Stimulated activated CD8-positive, alpha-beta memory T cell treated with anti-CD3 and anti-CD28 coated beads, Interleukin-15, amount 100 ng/mL, for 48 hours (primary cell): ENCODE measurements around the gene SELENOS.

ENCODE experiments used
- DNase-seq, 2 donors: peaks; one replicate each; pipeline ENCODE4 v3.0.0-alpha.2; 2020; ENCODE audit warnings: low read depth in 2 of 2

SELENOS gene

DNA sequence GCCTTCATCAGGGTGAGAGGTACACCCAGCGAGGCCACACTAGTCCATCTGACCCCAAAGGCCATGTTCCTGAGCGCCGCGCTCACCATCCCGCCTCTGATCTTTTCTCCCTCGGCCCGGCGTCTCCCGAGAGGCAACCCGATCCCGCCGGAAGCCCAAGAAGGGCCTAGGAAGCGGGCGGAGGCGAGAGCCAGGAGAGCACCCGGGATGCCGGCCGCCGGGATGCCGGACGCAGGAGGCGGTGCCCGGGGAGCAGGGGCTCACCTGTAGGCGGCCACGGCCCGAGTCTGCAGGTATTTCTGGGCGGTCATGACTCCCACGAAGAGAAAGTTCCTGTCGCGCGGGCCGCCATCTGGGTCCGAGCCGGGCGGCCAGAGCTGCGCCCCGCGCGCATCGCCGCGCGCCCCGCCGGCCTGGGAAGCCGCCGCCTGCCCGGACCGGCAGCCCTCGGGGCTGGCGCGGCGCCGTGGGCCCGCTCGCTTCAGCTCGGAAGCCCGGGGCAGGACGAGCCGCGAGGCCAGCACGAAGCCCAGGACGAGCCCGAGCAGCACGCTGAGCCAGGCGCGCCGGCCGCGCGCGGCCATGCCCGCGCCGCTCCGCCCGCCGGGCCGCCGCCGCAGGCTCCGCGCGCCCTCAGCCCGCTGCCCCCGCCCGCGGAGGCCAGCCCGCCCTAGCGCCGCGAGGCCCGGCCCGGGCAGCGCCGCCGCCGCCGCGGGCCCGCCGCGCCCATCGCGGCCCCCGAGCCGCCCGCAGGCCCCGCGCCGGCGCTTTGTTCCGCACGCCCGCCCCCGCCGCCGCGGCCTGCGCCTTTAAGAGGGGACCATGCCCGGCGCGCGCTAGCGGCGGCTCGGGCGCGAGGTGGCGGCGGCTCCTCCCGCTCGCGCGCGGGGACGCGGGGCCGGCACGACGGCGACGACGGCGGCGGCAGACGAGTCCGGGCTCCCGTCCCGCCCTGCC is 26.1 kb downstream of the SELENOS start:
- DNase-seq: peak in 1 of 2 donors; percentile 23

DNA sequence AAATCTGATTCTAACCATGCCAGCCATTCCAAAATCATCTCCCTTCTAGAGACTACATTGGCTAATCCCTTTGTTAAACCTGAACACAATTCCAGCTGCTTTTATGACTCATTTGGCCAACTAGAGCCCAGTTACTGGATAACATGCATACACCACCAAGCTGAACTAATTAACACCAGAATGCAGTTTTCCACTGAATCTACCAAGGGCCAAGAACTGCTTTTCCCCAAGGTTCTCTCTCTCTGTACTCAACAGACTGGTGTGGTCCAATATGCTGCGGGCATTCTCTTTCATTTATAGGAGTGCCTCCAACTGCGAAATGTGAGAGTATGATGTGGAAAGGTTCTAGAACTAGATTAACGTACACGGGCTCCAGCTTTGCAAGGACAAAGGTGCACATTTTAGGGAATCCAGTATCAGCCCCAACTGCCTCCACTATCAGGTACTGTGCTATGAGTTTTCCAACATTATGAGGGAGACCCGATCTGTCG is 26.9 kb downstream of the SELENOS start:
- DNase-seq: no peak

DNA sequence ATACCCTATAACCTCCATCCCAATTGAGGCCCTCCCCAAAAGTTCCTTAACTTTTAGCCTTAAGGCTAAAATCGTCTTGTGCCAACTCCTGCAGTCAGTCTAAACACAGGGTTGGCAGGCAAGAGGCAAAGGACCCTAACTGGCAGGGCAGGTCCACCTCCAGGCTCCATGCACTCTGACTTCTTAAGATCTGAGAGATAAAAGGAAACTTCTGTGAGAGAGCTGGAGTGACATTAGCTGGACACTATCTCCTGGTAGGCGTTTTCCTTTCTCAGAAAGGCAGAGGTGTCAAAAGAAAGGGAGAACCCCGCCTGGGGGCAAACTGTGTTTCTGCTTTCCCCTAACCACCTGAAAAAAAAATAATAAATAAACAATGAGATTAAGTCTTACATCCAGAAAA is 29.0 kb downstream of the SELENOS start:
- DNase-seq: no peak

DNA sequence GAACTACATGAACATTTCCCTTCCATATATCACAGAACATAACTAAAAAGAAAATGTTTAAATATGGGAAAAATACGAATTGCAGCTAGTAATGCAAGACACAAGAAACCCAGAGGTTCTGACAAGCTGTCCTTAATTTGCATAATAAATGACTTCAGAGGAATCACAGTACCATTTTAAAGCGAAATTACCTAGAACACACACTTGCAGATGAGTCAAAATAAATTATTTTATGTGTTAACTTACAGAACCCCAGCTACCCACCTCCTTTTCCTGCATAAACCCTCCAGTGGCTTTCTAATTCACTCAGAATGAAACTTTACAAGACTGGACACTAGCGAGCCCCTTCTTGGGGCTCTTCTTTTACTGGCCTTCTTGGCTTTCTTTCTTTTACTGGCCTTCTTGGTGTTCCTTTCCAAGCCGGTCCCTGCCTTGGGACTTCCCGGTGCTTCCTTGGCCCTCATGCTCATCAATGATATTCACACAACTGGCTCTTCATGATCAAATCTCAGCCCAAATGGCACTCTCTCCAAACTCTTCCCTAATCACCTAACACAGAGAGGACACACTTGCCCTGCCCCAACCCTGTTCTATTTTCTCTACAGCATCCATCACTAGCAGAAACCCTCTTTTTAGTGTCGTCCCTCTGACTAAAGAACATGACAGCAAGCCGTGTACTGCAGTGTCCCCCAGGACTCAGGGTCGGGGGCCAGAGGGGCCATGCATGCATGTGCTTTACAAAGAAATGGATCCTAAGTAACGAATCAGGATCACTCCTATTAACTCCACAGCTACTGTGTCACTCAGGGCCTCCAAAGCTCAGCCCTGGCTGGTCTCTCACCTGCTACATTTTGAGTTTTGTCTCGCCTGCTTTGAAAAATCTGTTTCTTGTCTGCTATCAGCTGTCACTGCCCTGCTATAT is 30.2 kb downstream of the SELENOS start:
- no peak for DNase-seq

DNA sequence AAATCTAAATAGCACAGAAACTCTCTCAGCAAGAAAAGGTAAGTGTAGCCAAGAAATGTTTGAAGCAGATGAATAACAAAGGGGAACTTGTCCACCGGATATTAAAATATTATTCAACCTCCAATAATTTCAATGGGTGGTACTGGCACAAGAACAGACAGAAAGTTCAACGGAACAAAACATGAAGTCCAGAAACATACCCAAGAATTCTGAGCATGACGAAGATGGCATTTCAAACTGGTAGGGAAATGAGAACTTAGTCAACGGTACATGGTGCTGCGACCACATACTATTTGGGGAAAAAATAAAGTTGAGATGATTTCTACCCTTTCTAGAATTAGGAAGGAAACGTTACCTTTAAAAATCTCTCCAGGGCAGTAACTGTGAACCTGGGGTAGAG is 30.9 kb downstream of the SELENOS start:
- DNase-seq: no peak

DNA sequence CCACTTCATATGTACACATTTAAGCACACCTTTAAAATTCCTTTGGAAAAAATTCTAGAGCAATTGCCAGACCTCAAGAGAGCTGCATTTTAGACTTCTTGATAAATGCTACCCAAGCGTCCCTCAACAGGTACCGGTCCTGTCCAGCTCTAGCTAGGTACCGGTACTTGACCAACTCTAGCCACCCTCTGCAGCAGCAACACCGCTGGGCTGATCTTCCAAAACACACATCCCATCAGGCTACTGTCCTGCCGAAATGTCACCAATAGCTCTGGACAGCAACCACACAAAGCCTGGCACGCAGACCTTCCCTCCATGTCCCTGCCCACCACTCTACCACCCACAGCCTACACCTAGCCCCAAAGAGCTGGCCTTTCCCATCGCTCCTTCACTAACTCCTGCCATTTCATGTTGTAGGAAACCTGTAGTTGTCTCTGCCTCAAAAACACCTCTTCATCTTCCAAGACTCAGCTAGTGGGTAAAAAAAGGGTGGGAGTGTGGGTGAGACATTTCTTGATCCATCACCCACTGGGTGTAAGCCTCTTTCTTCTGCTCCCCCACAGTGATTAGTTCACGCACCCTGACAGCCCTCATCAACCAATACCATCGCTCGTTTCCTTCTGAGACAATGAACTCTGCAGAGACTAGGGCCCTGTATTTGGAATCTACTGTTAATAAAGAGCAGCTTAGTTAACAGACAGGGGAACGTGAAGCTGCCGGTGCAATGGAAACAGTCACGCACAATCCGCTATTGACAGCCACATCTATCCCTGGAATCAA is 32.2 kb downstream of the SELENOS start:
- DNase-seq: no peak

DNA sequence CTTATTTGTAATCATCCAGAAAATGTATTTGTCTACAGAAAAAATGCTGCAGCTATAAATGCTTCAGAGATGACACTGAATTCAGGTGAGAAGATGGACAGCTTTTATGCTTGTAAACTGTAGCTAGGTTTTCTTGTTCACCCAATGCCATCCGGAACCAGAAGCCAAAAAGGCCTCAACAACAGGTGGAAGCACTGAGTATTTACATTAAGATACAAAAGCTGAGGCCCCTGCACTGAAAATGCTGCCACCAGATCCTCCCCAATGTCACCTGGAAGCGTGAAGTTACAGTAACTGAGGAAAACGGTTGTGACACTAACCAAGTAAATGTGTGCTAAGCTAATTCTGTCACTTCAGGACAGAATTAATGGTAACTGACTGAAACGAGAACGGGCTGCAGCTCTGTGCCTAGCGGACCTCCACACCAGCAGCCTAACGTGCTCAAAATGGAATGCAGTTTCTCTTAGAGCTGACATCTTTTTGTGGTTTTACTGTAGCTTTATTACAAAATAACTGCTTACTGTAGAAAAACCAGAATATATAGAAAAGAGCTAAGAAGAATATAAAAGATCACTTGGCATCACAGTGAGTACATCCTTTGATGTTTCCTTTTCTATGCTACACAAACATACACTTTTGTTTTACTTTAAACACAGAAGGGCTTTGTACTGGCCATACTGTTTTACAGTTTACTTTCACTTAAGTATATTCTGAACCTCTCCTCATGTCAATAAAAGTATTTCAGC is 33.1 kb downstream of the SELENOS start:
- DNase-seq: no peak

DNA sequence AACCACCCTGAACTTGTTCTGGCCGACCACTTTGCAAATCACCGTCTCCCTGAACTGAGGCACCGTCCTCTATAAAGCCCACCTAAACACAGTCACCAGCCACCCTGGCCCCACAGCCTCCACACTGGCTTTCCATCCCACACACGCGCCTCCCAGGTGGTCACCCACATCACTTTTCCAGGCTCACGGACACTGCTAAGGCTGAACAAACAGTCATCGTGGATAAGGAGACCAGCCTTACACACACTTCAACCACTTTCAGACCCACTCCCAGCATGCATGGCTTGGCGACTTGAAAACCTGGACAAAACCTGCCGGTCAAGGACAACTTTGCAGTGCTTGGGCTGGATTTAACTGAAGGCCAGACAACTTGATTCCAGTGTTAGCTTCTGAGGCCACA is 33.9 kb downstream of the SELENOS start:
- DNase-seq: no peak

DNA sequence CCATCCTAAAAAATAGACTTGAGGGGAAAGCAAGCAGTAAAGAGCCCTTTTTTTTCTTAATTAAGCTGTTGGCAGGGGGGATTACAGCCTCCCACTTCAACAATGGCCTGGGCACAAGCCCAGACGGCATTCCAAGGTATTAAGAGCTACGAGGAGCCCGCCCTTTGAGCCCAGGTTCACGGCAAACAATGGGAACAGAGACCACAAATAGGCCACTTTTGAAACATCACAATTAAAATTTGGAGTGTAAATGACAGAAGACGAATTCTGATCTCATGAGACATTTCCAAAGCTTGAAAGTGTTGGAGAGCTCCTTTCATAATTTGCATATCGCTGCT is 34.3 kb downstream of the SELENOS start:
- no peak for DNase-seq

DNA sequence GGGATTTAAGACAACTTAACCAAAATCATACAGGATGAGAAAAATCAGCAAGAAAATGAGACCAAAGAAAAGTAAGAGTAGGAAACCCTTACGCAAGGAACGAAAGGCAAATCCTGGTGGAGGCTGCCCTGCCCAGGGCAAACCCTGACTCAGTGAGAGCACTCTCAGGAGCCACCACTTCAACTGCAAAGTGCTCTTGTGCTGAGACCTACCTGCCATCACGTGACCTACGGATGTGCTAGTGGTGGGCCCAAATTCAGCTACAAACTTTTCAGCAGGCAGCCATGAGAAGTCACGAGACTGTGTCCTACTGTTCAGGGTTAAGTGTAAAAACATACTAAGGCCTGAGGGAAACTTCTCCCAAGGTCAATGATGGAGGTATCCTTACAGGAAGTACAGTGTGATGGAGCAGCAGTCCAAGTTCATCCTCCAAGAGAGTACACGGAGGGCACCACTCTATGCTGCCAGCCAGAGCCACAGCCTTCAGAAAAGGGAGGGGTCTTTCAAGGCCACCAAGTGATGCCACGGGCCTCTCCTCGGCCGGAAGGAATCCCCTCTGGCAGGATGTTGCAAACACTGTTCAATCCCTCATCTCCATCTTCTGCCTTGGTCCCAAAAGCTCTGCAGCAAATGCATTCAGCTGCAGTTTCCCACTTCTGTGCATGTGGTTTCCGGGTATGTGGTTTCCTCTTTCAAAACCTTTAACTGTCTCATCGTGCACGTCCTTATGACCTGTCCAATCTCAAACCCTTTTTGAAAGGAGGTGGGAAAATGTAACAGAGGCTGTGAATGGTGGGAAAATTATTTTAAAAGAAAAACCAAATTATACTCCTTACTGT is 34.9 kb downstream of the SELENOS start:
- DNase-seq: peak; percentile 16 to 32

DNA sequence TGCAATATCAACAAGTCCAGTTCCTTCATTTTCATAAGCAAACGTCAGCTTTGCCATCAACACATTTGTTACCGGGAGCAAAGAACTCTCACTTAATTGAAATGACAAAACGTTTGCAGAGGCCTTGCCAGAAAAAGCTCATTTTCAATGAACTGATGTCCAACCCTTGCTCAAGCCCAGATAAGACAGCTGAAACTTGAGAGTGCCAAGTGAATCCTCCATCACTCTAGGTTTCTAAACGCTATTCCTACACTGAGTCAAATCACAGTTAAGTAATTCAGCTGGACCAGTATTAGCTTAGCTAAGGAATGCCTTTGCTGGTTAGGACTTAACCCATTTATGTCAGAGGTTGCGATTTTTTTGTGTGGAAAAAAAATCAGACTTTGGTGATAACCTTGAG is 36.9 kb downstream of the SELENOS start:
- no peak for DNase-seq

DNA sequence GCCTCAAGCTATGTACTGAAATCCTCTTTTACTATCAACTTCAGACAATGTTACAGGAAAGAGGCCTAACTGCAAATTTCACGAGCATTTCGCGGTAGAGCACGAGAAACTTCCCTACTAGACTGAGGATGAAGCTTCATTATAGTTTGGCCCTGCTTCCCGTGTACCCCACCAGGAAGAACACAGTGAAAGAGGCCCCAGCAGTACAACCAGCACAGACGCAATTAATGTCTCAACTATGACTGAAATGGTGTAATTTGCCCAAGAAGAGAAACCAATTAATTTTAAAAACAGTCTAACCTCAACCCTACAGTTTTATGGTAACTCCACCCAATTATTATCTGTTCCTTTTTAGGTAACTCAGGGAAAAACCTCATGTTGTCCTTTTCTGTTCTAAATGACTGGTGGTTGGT is 37.6 kb downstream of the SELENOS start:
- DNase-seq: no peak

DNA sequence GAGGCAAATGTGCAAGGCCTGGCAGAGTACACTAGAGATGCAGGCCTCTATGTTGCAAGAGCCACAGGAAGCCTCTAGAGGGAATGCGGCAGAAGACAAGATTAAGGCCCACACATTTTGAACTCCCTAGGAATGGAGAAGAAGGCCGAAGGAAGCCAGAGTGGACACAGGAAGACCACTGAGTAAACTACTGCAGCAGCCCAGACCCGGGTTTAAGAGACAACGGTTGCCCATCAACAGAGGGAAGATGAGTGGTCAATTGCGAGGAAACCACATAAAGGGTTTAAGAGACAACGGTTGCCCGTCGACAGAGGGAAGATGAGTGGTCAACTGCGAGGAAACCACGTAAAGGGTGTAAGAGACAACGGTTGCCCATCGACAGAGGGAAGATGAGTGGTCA is 40.0 kb downstream of the SELENOS start:
- DNase-seq: no peak

DNA sequence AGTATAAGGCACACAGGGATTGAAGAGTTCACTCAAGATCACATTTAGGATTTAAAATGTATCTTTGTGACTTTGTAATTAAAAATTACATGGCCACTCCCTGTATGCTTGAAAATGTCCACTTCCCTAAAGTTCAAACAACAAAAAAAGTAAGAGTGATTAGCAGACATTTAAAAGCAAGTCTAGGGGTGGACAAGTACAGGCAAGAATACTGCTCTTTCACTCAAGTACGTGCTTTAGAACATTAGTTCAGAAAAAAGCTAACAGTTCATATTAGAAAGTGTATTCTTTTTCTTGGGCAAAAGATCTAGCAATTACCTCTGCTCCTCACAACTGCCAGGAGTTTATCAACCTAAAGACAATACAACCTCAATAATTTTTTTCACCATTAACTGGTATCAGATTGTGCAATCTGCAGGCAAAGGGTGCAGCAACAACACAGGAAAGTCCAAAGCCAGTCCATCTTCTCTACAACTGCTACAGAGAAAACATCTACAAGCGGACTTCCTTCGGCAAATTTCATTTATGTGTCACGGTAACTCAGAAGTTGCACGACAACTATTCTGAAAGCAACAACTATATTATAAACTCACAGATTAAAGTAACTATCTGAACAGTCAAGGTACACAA is 43.5 kb downstream of the SELENOS start:
- DNase-seq: no peak

DNA sequence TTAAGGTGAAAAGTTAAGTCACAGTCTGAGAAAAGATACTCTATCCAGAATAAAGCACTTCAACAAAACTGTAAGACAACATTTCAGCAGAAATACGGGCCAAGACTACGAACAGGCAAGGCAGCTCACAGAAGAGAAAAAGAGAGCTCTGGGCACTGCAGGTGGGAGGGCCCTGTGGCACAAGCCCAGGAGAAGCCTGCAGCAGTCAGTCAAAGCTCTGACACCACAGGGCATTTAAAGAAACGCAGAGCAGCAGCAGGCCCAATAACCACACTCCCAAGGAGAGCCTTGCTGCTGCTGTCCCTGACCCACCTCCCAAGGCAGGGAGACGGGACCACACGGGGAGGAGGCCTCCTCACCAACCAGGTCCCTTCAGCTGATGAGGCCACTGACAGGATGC is 44.6 kb downstream of the SELENOS start:
- no peak for DNase-seq

DNA sequence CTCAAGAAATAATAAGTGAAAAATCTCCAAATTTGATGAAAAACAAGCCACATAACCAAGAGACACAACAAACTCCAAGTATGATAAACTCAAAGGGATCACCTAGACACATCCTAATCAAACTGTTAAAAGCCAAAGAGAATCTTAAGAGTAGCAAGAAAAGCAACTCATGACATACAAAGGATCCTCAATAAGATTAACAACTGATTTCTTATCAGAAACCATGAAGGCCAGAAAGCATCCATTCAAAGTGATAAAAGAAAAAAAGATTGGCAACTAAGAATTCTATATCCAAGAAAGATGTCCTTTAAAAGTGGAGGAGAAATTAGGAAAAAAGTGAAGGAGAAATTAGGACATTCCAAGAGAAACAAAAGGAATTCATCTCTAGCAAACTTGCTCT is 49.0 kb downstream of the SELENOS start:
- no peak for DNase-seq

DNA sequence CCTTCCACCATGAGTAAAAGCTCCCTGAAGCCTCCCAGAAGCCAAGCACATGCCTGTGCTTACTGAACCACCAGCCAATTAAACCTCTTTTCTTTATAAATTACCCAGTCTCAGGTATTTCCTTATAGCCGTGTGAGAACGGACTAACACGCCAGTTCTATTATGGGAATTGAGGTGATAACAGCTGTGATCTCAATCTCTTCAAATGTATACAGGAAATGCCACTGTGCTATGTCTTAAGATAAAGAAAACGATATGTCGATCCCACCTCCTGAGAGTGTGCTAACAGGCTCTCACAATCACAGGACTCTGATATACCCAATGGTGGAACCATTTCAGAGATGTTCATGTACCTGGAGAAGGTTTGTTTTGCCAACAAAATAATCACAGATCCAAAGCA is 51.6 kb downstream of the SELENOS start:
- DNase-seq: no peak
